ENCODE results near the gene SETX. TPM values are rescaled to one million over a fixed set of nuclear protein-coding genes. Genes with fewer than 3 reads are reported as not detected.
A peak's percentile ranks its signal among the peaks of the same experiment; 100 is the strongest.

Gene SETX
- total RNA-seq: 100 to 1,000 TPM in 1 of 4 donors, 10 to 100 TPM in 3; 49.7 to 106 (median 63.0) TPM

GRCh38 chr9:132354637-132355355 lies at the start of gene SETX:
Gene SETX (minus strand): TSS chr9:132354986. CDS start chr9:132349428, 5,558 bp downstream.
- H3K4me1 ChIP-seq: peaks cover 0 to 40% (median 11%) of the 10 kb centered on the region in 4 donors
- peak; percentile 95 to 98 for TF ChIP-seq POLR2A (IDR thresholded peaks at IDR 0.05)
- TF ChIP-seq CTCF (IDR thresholded peaks at IDR 0.05): peak in 1 of 6 experiments; percentile 41
- peak; percentile 97 to 99 (median 99) for DNase-seq
- peak within 1 kb of the TSS; percentile 87 to 93 (median 90) for H3K4me3 ChIP-seq
- no peaks in the 10 kb centered on the region for H3K27me3 ChIP-seq
- peaks cover 0 to 23% (median 0%) of the 10 kb centered on the region in 3 donors for H3K36me3 ChIP-seq
- peak within 1 kb of the TSS; percentile 91 to 99 (median 96) for H3K27ac ChIP-seq
- no peaks in the 10 kb centered on the region for H3K9me3 ChIP-seq

- TF ChIP-seq POLR2A (IDR thresholded peaks at IDR 0.05) (no peak), CTCF (IDR thresholded peaks at IDR 0.05) (no peak)
- Histone ChIP-seq H3K27ac (no peak overlapping the region), H3K9me3 (no peaks in the 10 kb centered on the region), H3K36me3 (peaks cover 0 to 29% (median 0%) of the 10 kb centered on the region in 3 donors), H3K4me1 (peaks cover 0 to 15% (median 3%) of the 10 kb centered on the region in 4 donors), H3K27me3 (no peaks in the 10 kb centered on the region), H3K4me3 (no peak overlapping the region)
- DNase-seq: no peak
Measured at GRCh38 chr9:132404228-132404881, 49.6 kb upstream of the SETX start.

- no peak for DNase-seq
- no peak overlapping the region for H3K4me3 ChIP-seq
- TF ChIP-seq POLR2A (IDR thresholded peaks at IDR 0.05) (no peak), CTCF (IDR thresholded peaks at IDR 0.05) (no peak)
- H3K9me3 ChIP-seq: no peaks in the 10 kb centered on the region
- peaks cover 0 to 53% (median 0%) of the 10 kb centered on the region in 3 donors for H3K36me3 ChIP-seq
- H3K4me1 ChIP-seq: peaks cover 0 to 15% (median under 1%) of the 10 kb centered on the region in 4 donors
- no peak overlapping the region for H3K27ac ChIP-seq
- H3K27me3 ChIP-seq: no peaks in the 10 kb centered on the region
Measured at GRCh38 chr9:132401824-132402223, 47.0 kb upstream of the SETX start.

- H3K27ac ChIP-seq: no peak overlapping the region
- H3K4me1 ChIP-seq: no peaks in the 10 kb centered on the region
- H3K36me3 ChIP-seq: peaks cover 0 to 97% (median 0%) of the 10 kb centered on the region in 3 donors
- H3K27me3 ChIP-seq: no peaks in the 10 kb centered on the region
- H3K4me3 ChIP-seq: no peak overlapping the region
- H3K9me3 ChIP-seq: no peaks in the 10 kb centered on the region
- no peak for DNase-seq
- no peak for TF ChIP-seq POLR2A (IDR thresholded peaks at IDR 0.05)
- TF ChIP-seq CTCF (IDR thresholded peaks at IDR 0.05): no peak
Measured at GRCh38 chr9:132395560-132395959, 40.8 kb upstream of the SETX start.

GRCh38 chr9:132391449-132391848 lies 36.7 kb upstream of the SETX start:
- Histone ChIP-seq H3K27me3 (no peaks in the 10 kb centered on the region), H3K36me3 (peaks cover 0 to 97% (median 0%) of the 10 kb centered on the region in 3 donors), H3K27ac (no peak overlapping the region), H3K4me3 (no peak overlapping the region), H3K9me3 (no peaks in the 10 kb centered on the region), H3K4me1 (no peaks in the 10 kb centered on the region)
- DNase-seq: no peak
- TF ChIP-seq CTCF (IDR thresholded peaks at IDR 0.05) (no peak), POLR2A (IDR thresholded peaks at IDR 0.05) (no peak)

All from Peyer's patch (tissue), 4 donors.